ENCODE data around the gene CD53.

GRCh38 chr1:110877776-110878175 lies 4.8 kb downstream of the CD53 start:
- TF ChIP-seq, protein P1, sequence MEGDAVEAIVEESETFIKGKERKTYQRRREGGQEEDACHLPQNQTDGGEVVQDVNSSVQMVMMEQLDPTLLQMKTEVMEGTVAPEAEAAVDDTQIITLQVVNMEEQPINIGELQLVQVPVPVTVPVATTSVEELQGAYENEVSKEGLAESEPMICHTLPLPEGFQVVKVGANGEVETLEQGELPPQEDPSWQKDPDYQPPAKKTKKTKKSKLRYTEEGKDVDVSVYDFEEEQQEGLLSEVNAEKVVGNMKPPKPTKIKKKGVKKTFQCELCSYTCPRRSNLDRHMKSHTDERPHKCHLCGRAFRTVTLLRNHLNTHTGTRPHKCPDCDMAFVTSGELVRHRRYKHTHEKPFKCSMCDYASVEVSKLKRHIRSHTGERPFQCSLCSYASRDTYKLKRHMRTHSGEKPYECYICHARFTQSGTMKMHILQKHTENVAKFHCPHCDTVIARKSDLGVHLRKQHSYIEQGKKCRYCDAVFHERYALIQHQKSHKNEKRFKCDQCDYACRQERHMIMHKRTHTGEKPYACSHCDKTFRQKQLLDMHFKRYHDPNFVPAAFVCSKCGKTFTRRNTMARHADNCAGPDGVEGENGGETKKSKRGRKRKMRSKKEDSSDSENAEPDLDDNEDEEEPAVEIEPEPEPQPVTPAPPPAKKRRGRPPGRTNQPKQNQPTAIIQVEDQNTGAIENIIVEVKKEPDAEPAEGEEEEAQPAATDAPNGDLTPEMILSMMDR (IDR thresholded peaks at IDR 0.05; ENCODE audit: low read depth, low read length) = no peak
- no peak for TF ChIP-seq EZH2phosphoT487 (IDR thresholded peaks at IDR 0.05; ENCODE audit: low read depth)
